K562 (cell line): ENCODE measurements around the gene KCTD21. TPM values are rescaled to one million over a fixed set of nuclear protein-coding genes. Genes with fewer than 3 reads are reported as not detected.

Source experiments
- CBFA2T2 ChIP-seq: fragments of 450-650 bp; conservative IDR thresholded peaks from 2 replicates; pipeline ENCODE4 v1.6.1; 2017; ENCODE audit warnings: mild to moderate bottlenecking
- ETV5 ChIP-seq: sonication (generic); formaldehyde crosslinking; IDR thresholded peaks from 2 replicates; pipeline ENCODE4 v1.4.0; 2020; ENCODE audit warnings: low read depth, mild to moderate bottlenecking, missing genetic modification reagents
- MYBL2 ChIP-seq, 2 experiments: fragments of 450-650 bp in 1 of 2; sonication (generic) in 1 of 2; formaldehyde crosslinking in 1 of 2; IDR thresholded peaks; 2 replicates each; pipeline versions ENCODE4 v1.6.1 to v1.8.1; 2017 to 2022; ENCODE audit warnings: borderline replicate concordance in 1 of 2, inconsistent platforms in 1 of 2, low read depth in 1 of 2, mild to moderate bottlenecking in 1 of 2, missing genetic modification reagents in 1 of 2, moderate library complexity in 1 of 2
- PHB2 ChIP-seq: fragments of 450-650 bp; IDR thresholded peaks from 2 replicates; pipeline ENCODE4 v1.6.1; 2017; ENCODE audit warnings: low read depth
- POLR2G ChIP-seq: fragments of 200-400 bp; formaldehyde crosslinking; IDR thresholded peaks from 2 replicates; pipeline ENCODE4 v1.6.1; 2017; ENCODE audit warnings: low read depth, mild to moderate bottlenecking, antibody characterized with exemption, low read length, moderate library complexity
- SAP30 ChIP-seq: fragments of 200-600 bp; sonication (generic); IDR thresholded peaks from 2 replicates; pipeline ENCODE4 v1.6.1; 2012; ENCODE audit warnings: borderline replicate concordance, low read depth, mild to moderate bottlenecking, moderate library complexity, low read length, control low read depth, inconsistent platforms; ENCODE audit not compliant: insufficient read depth, poor library complexity, severe bottlenecking
- TBP ChIP-seq: optimal IDR thresholded peaks from 2 replicates; pipeline ENCODE3; 2011; ENCODE audit warnings: low read depth, low read length, improper control_type of control experiment
- ZNF174 ChIP-seq: fragments of 250-450 bp; sonication (Bioruptor Pico); IDR thresholded peaks from 2 replicates; pipeline ENCODE4 v1.4.0; 2020; ENCODE audit warnings: mild to moderate bottlenecking
- ZNF197 ChIP-seq: fragments of 200-800 bp; sonication (Bioruptor generic); IDR thresholded peaks from 2 replicates; pipeline ENCODE4 v1.6.1; 2016; ENCODE audit warnings: low read depth, missing genetic modification characterization, missing compliant biosample characterization
- ZNF668 ChIP-seq: fragments of 250-450 bp; sonication (Bioruptor Pico); IDR thresholded peaks from 2 replicates; pipeline ENCODE4 v1.8.0; 2022; ENCODE audit warnings: mild to moderate bottlenecking, inconsistent platforms
- polyA plus RNA-seq, 8 experiments: library from polyadenylated mRNA; depleted of rRNA in 4 of 8; stranded (reverse) in 5 of 8; unstranded in 3 of 8; fragments of >200 nt; fragmentation: Nextera tagmentation in 2 of 8; fragmentation: Illumina TruSeq in 1 of 8; extraction: Ambion mirVana in 2 of 8; extraction: Trizol in 1 of 8; gene quantifications; 2 replicates each; pipeline versions ENCODE4 v1.2.1 to v1.2.3, GENCODE V29; 2011 to 2014; ENCODE audit warnings: inconsistent platforms in 1 of 8, missing spikeins in 1 of 8
- total RNA-seq, 7 experiments: library from RNA; depleted of rRNA in 6 of 7; stranded (reverse); fragments of >200 nt in 6 of 7; fragmentation: Illumina TruSeq in 2 of 7; extraction: Trizol in 2 of 7; gene quantifications; 2 replicates each; pipeline versions ENCODE4 v1.2.1 to v1.2.3, GENCODE V29; 2011 to 2021; ENCODE audit warnings: low replicate concordance in 1 of 7
- TF ChIP-seq, protein P1 (sequence below), 2 experiments: fragments of 250-450 bp in 1 of 2; fragments of 450-650 bp in 1 of 2; sonication (Bioruptor Pico) in 1 of 2; IDR thresholded peaks; 2 replicates each; pipeline versions ENCODE4 v1.6.1 to v1.8.0; 2016 to 2021; ENCODE audit warnings: mild to moderate bottlenecking in 2 of 2, moderate library complexity in 2 of 2, missing compliant biosample characterization in 1 of 2, missing genetic modification characterization in 1 of 2
- TF ChIP-seq, protein P2 (sequence below): fragments of 150-350 bp; conservative IDR thresholded peaks from 2 replicates; pipeline ENCODE4 v1.6.1; 2014; ENCODE audit warnings: low read length
- TF ChIP-seq, protein P3 (sequence below): fragments of 250-450 bp; sonication (Bioruptor Pico); IDR thresholded peaks from 2 replicates; pipeline ENCODE4 v1.5.0; 2021; ENCODE audit warnings: mild to moderate bottlenecking, moderate library complexity
- TF ChIP-seq, protein P4 (sequence below), 2 experiments: fragments of 450-650 bp in 1 of 2; IDR thresholded peaks; 2 replicates each; pipeline ENCODE4 v1.6.1; 2011 to 2017; ENCODE audit warnings: low read depth in 2 of 2, antibody characterized with exemption in 1 of 2, borderline replicate concordance in 1 of 2, low read length in 1 of 2, mild to moderate bottlenecking in 1 of 2, mixed read lengths in 1 of 2; ENCODE audit not compliant: control insufficient read depth in 1 of 2

The KCTD21 gene
- total and polyA plus RNA-seq, 9 of the 15 experiments (the other 6 are each of a cell fraction or from before 2014, with no cell fraction given): 0.34 to 5.4 (median 1.9) TPM

DNA sequence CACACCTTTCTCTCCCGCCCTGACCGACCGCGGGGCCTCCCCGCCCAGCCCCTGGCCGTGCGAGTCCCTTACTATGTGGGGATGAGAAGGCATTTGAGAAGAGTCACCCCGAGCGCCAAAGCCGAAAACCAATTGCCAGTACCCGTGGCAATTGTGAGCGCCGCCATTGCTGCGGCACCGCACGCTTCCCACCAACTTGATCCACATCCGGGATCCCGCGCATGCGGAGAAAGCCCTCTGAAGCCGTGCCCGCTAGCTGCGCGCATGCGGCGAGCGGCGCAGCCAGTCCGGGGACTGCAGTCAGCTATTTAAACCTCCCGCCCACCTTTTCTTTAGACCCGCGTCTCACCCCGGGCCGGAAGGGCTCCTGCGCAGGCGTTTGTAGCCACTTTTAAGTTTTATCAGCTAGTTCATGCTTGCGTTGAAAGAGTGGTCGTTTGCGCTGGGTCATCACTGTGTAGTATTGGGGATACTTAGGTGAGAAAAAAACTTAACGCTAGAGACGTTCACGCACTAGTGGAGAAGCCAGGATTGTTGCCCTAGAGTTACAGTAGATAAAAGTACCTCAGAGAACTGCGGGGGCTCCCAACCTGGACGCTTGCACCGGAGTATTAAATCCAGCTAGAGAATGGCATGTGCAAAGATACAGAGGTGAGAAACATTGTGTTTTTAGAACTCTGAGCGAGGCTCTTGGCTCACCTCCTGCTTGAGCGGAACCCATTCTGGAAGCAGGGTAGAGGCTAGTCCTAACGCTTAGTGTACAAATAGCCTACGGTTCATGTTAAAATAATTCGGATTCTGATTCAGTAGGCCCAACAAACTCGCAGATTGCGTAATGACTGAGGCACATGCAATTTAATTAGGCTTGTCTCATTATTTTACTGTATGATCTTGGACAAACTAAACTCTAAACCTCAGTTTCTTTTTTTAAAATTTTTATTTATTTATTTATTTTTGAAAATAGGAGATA, 48.7 kb downstream of the KCTD21 start, which contains the start of gene ALG8 (continued):
- TF ChIP-seq, protein P1, sequence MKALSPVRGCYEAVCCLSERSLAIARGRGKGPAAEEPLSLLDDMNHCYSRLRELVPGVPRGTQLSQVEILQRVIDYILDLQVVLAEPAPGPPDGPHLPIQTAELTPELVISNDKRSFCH (CRISPR knock-in tag; IDR thresholded peaks at IDR 0.05): no peak
- TF ChIP-seq, protein P1 (tag; IDR thresholded peaks at IDR 0.05): no peak
- peak; percentile 89 for TF ChIP-seq TBP
- TF ChIP-seq POLR2G: peak; percentile 95
- no peak for TF ChIP-seq ZNF174
- TF ChIP-seq SAP30: peak; percentile 73
- TF ChIP-seq ZNF197 (CRISPR knock-in tag): no peak
- no peak for TF ChIP-seq PHB2
- TF ChIP-seq, protein P2, sequence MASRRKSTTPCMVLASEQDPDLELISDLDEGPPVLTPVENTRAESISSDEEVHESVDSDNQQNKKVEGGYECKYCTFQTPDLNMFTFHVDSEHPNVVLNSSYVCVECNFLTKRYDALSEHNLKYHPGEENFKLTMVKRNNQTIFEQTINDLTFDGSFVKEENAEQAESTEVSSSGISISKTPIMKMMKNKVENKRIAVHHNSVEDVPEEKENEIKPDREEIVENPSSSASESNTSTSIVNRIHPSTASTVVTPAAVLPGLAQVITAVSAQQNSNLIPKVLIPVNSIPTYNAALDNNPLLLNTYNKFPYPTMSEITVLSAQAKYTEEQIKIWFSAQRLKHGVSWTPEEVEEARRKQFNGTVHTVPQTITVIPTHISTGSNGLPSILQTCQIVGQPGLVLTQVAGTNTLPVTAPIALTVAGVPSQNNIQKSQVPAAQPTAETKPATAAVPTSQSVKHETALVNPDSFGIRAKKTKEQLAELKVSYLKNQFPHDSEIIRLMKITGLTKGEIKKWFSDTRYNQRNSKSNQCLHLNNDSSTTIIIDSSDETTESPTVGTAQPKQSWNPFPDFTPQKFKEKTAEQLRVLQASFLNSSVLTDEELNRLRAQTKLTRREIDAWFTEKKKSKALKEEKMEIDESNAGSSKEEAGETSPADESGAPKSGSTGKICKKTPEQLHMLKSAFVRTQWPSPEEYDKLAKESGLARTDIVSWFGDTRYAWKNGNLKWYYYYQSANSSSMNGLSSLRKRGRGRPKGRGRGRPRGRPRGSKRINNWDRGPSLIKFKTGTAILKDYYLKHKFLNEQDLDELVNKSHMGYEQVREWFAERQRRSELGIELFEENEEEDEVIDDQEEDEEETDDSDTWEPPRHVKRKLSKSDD: no peak
- peak; percentile 78 for TF ChIP-seq MYBL2 (IDR thresholded peaks at IDR 0.05; ENCODE audit: low read depth)
- no peak for TF ChIP-seq MYBL2 (CRISPR knock-in tag; IDR thresholded peaks at IDR 0.05; ENCODE audit: borderline replicate concordance)
- TF ChIP-seq ETV5 (CRISPR knock-in tag): peak; percentile 86
- TF ChIP-seq, protein P3, sequence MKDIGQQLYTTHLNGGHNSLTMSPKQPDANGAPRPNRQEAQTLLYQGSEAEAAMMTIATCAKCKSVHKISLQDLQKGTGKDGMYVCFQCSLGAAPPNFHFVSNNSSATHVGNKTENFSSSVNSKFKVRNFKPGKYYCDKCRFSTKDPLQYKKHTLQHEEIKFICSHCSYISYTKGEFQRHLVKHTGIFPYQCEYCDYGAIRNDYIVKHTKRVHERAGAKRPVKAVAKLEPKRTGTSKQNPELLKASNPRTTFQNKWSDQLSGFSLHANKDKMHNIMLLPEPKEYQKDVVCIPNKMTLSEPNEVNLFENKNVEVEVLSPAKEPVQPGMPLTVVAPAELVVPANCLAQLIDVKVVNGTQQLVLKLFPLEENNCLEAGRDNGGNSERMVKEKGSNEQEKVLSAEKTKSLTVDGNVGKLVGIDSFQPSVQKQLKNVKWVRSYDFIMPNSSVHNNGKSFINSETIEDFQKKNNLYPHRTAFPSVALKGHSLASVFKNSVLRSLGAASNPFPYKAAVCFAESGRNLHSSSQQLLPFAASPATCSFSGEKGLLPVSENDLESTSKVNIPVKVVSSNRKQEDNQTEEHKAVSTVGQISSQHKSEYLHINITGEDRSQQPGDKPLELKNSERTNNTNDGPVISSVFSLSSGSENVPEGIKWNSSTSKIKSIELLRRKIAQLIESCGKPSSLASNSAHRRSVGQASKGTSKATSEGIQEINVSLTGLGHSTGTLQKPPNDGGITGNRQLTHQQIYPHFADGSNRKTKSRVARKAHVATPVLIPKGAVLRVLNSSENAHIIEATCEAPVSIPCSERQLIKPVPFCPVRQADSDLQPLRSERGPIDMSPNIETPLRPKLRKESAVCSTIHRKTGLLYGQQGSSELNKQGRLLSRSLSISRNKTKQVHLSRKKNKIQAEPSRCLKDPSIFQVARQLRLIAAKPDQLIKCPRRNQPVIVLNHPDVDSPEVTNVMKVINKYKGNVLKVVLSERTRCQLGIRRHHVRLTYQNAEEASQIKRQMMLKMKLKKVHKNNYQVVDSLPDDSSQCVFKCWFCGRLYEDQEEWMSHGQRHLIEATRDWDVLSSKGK: no peak
- TF ChIP-seq ZNF668 (CRISPR knock-in tag): no peak
- TF ChIP-seq CBFA2T2: no peak
- TF ChIP-seq, protein P4, sequence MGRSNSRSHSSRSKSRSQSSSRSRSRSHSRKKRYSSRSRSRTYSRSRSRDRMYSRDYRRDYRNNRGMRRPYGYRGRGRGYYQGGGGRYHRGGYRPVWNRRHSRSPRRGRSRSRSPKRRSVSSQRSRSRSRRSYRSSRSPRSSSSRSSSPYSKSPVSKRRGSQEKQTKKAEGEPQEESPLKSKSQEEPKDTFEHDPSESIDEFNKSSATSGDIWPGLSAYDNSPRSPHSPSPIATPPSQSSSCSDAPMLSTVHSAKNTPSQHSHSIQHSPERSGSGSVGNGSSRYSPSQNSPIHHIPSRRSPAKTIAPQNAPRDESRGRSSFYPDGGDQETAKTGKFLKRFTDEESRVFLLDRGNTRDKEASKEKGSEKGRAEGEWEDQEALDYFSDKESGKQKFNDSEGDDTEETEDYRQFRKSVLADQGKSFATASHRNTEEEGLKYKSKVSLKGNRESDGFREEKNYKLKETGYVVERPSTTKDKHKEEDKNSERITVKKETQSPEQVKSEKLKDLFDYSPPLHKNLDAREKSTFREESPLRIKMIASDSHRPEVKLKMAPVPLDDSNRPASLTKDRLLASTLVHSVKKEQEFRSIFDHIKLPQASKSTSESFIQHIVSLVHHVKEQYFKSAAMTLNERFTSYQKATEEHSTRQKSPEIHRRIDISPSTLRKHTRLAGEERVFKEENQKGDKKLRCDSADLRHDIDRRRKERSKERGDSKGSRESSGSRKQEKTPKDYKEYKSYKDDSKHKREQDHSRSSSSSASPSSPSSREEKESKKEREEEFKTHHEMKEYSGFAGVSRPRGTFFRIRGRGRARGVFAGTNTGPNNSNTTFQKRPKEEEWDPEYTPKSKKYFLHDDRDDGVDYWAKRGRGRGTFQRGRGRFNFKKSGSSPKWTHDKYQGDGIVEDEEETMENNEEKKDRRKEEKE (IDR thresholded peaks at IDR 0.05; ENCODE audit: borderline replicate concordance in 1 of 2, control insufficient read depth in 1 of 2, low read depth in 2 of 2, low read length in 1 of 2): no peak
